Tibial artery (tissue), 4 donors: ENCODE measurements around the gene CD40LG.

ENCODE experiments used
- DNase-seq, 2 donors: peaks; one replicate each; pipeline ENCODE4 v3.0.0-alpha.2; 2019
- H3K27ac ChIP-seq, 2 donors: fragments of 200-600 bp; sonication (generic) in 1 of 2; 1 replicate in 1 of 2; 2 replicates in 1 of 2; pipeline ENCODE4 v1.5.1; 2018 to 2019; ENCODE audit warnings: mild to moderate bottlenecking in 1 of 2
- H3K27me3 ChIP-seq, 2 donors: fragments of 200-600 bp; sonication (generic) in 1 of 2; one replicate each; pipeline versions ENCODE4 v1.5.1 to v1.6.0; 2016 to 2019
- H3K36me3 ChIP-seq, 3 donors: fragments of 200-600 bp; sonication (generic) in 2 of 3; one replicate each; pipeline ENCODE4 v1.5.1; 2016 to 2019; ENCODE audit warnings: mild to moderate bottlenecking in 2 of 3
- H3K4me1 ChIP-seq, 4 donors: fragments of 200-600 bp; sonication (generic) in 2 of 4; 1 replicate in 3 of 4; 2 replicates in 1 of 4; pipeline ENCODE4 v1.5.1; 2016 to 2019
- H3K4me3 ChIP-seq, 2 donors: fragments of 200-600 bp; sonication (generic) in 1 of 2; 1 replicate in 1 of 2; 2 replicates in 1 of 2; pipeline ENCODE4 v1.5.1; 2018 to 2019; ENCODE audit warnings: mild to moderate bottlenecking in 2 of 2
- H3K9me3 ChIP-seq, 3 donors: fragments of 200-600 bp; sonication (generic) in 1 of 3; one replicate each; pipeline ENCODE4 v1.5.1; 2016 to 2019
- intact Hi-C: fragments of 100-400 bp; cut with DNase I; formaldehyde crosslinking; loops from one replicate; pipeline ENCODE4 v1.15.0; 2023; ENCODE audit warnings: low total_unique reads
- TF ChIP-seq, protein P1 (sequence below), 2 experiments: fragments of 200-600 bp in 1 of 2; fragments of 450-650 bp in 1 of 2; IDR thresholded peaks; one replicate each; pipeline ENCODE4 v1.5.1; 2017 to 2019; ENCODE audit warnings: antibody characterized with exemption in 2 of 2, mild to moderate bottlenecking in 1 of 2, moderate library complexity in 1 of 2

Gene CD40LG

DNA sequence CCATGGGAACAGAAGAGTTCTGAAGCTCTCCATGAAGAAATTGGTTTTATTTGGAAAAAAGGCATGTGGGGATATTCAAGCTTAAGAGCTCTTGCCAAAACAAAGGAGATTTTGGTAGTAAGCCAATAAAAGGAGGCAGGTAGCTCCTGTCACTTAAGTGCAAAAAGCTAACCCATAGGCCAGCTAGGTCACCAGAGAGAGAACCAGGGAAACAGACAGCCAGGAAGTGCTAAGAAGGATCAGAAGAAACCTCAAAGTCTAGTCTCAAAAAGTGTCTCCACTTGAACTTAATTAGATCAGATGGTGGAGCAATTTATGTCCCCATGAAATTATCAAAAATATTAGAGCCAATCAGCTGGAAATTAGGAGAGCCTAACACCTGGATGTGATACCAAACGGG lies 49.2 kb downstream of the CD40LG start:
- Histone ChIP-seq H3K9me3 (peaks cover 0 to 4% (median 0%) of the 10 kb centered on the region in 3 donors), H3K4me3 (no peak overlapping the region), H3K27me3 (no peaks in the 10 kb centered on the region), H3K36me3 (no peaks in the 10 kb centered on the region), H3K4me1 (peaks cover 0 to 4% (median 0%) of the 10 kb centered on the region in 4 donors), H3K27ac (no peak overlapping the region)
- intact Hi-C loops, result no loop called here
- DNase-seq, result no peak
- TF ChIP-seq, protein P1, sequence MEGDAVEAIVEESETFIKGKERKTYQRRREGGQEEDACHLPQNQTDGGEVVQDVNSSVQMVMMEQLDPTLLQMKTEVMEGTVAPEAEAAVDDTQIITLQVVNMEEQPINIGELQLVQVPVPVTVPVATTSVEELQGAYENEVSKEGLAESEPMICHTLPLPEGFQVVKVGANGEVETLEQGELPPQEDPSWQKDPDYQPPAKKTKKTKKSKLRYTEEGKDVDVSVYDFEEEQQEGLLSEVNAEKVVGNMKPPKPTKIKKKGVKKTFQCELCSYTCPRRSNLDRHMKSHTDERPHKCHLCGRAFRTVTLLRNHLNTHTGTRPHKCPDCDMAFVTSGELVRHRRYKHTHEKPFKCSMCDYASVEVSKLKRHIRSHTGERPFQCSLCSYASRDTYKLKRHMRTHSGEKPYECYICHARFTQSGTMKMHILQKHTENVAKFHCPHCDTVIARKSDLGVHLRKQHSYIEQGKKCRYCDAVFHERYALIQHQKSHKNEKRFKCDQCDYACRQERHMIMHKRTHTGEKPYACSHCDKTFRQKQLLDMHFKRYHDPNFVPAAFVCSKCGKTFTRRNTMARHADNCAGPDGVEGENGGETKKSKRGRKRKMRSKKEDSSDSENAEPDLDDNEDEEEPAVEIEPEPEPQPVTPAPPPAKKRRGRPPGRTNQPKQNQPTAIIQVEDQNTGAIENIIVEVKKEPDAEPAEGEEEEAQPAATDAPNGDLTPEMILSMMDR (IDR thresholded peaks at IDR 0.05), result no peak

DNA sequence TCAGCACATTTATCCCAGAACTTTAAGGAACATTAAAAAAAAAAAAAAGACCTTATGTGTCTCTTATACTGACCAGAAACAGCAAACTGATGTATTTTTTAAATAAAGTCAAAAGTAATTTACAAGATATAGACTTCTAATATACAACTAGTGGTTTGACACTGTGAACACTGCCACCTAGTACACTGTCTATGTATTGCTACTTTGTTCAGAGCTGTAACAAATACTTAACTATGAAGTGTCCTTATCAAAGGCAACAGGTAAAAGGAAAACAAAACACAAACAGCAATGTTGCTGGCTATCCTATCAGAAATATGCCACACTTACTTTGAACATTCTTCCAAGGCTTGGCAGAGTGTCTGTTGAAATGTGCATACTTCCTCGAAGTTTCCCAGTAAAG lies 60.4 kb downstream of the CD40LG start:
- no peaks in the 10 kb centered on the region for H3K9me3 ChIP-seq
- no peak for DNase-seq
- no peaks in the 10 kb centered on the region for H3K36me3 ChIP-seq
- no peak overlapping the region for H3K27ac ChIP-seq
- H3K27me3 ChIP-seq, result no peaks in the 10 kb centered on the region
- no peak overlapping the region for H3K4me3 ChIP-seq
- peaks cover 0 to 7% (median 0%) of the 10 kb centered on the region in 4 donors for H3K4me1 ChIP-seq
- TF ChIP-seq, protein P1 (IDR thresholded peaks at IDR 0.05), result peak in 1 of 2 experiments; percentile 9
- intact Hi-C loops, result no loop called here
